GM13976 (cell line): ENCODE measurements around the gene ATG9A.

Experiments
- DNase-seq: peaks from one replicate; pipeline ENCODE4 v3.0.0; 2012; ENCODE audit warnings: low spot score
- CTCF ChIP-seq: IDR thresholded peaks from 2 replicates; pipeline ENCODE4 v1.5.1; 2012; ENCODE audit warnings: borderline replicate concordance, mild to moderate bottlenecking; ENCODE audit not compliant: insufficient read depth; ENCODE audit errors: extremely low read depth, missing control alignments, control extremely low read depth
- in situ Hi-C: fragments of 300-500 bp; cut with MboI; formaldehyde crosslinking; loops from one replicate; pipeline ENCODE4 v1.12.0; 2022; ENCODE audit warnings: low sequenced_read_pairs, mixed read lengths, inconsistent platforms; ENCODE audit not compliant: unreplicated experiment

The ATG9A gene

DNA sequence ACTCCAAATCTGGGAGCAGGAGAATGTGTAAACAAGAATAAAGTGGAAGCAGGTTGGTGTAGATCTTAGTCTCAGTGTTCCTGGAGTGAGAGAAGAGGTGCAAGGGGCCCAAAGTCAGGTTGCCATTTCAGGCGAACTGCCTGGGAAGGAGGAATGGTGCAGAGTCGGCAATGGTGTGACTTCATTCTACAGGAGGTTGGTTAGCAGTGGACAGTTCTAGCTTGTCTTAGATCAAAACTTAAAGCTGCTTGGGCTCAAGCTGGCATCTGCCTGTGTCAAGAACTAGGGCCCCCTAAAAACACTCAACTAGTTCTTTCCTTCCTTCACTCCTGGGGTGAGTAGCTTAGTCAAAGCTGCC, 19.4 kb upstream of the ATG9A start:
- TF ChIP-seq CTCF = no peak
- no peak for DNase-seq
- in situ Hi-C loops = no loop called here

- no peak for TF ChIP-seq CTCF
- in situ Hi-C loops = no loop called here
- no peak for DNase-seq
Observed at GRCh38 chr2:219247678-219248642, 18.5 kb upstream of the ATG9A start.

- DNase-seq = no peak
- in situ Hi-C loops = no loop called here
- TF ChIP-seq CTCF = no peak
Observed at GRCh38 chr2:219246559-219246958, 17.1 kb upstream of the ATG9A start.

DNA sequence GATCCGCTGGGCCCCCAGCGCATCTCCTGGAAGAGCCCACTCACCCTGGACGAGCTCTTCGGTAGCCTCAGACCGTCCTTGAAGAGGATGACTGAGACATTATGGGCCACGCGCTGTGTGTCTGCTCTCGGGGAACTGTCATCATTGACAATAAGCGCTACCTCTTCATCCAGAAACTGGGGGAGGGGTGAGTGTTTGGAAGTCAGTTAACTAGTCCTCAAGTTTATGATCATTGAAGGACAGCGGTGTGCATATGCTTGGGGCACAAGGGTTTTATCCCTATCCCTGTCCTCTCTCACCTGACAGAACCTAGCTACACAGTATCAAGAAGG, 16.4 kb upstream of the ATG9A start:
- TF ChIP-seq CTCF = no peak
- in situ Hi-C loops = no loop called here
- no peak for DNase-seq

GRCh38 chr2:219245148-219245898, 15.9 kb upstream of the ATG9A start, which contains the start of the genes GLB1L and STK16:
Gene GLB1L (minus strand): TSS chr2:219245444. CDS start chr2:219243573, 1,871 bp downstream.
Gene STK16 (plus strand): TSS chr2:219245479. CDS start chr2:219246000, 521 bp downstream.
- DNase-seq = peak; percentile 98
- no peak for TF ChIP-seq CTCF
- in situ Hi-C loops = no loop called here

GRCh38 chr2:219244789-219245147, 15.3 kb upstream of the ATG9A start:
- in situ Hi-C loops = no loop called here
- TF ChIP-seq CTCF = no peak

More at GRCh38 chr2:219244789-219245147, 15.3 kb upstream of the ATG9A start:
- DNase-seq = no peak
